NB4 (cell line): ENCODE results near the gene HOXB8.

Experiments used
- DNase-seq: peaks from one replicate; pipeline ENCODE4 v3.0.0; 2010; ENCODE audit warnings: low read depth
- H3K4me3 ChIP-seq: one replicate; pipeline ENCODE4 v1.5.1; 2011; ENCODE audit warnings: mild to moderate bottlenecking, low read depth, low read length, moderate library complexity
- MYC ChIP-seq: IDR thresholded peaks from 2 replicates; pipeline ENCODE4 v1.6.1; 2011; ENCODE audit warnings: low read depth, low read length
- POLR2A ChIP-seq: IDR thresholded peaks from 2 replicates; pipeline ENCODE4 v1.6.1; 2011; ENCODE audit warnings: mild to moderate bottlenecking; ENCODE audit not compliant: insufficient read length; ENCODE audit errors: extremely low read depth
- TF ChIP-seq, protein P1 (sequence below): IDR thresholded peaks from one replicate; pipeline ENCODE4 v1.5.1; 2012; ENCODE audit warnings: low read depth, low read length
- TF ChIP-seq, protein P2 (sequence below): IDR thresholded peaks from 2 replicates; pipeline ENCODE4 v1.6.1; 2011; ENCODE audit warnings: low read depth, low read length

HOXB8 gene

DNA sequence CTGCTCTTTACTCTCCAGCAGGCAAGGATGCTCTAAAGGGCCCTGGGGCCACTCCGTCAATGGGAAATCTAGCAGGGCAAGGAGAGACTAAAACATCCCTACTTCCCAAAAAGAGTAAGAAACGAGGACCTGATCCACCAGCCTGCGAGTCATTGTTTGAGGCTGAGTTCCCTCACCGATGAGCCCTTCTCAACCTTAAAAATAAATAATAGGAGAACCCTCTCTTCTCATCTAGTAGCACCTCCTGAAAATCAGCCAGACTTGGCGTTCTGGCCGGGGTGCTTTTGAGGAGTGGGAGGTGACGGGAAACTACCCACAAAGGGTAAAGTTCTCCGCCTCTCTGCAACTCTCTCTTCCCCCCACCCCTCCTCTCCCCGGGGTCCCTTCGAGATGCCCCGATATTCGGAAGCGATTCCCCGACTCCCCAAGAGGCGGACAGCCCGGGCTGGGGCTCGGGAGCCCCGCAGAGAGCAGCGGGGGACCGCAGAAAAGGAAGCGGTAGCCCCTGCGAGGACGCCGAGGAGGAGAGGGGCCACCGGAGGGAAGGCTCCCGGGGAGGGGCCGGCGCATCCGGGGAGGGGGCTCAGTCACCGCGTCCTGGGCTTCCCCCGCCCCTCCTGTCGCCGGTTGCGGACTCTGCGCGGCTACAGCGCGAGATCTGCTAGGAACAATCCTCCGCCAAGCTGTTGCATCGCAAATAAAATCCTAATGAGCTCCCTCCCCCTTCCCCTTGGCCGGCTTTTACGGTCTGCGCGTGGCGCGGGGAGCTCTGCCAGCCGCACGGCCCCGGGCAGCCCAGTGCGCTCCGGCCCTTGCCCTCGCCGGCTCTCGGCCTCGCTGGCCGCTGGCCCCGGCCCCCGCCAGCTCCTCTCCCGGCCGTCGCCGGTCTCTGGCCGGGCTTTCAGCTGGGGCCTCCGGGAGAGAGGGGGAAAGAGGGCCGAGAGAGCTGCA lies 9.7 kb upstream of the HOXB8 start:
- DNase-seq: peak; percentile 56
- H3K4me3 ChIP-seq: peak overlapping the region; percentile 46
- TF ChIP-seq MYC (peak; percentile 67; the same call in 1 of the 2 replicates), POLR2A (peak; percentile 78)
- TF ChIP-seq, protein P1, sequence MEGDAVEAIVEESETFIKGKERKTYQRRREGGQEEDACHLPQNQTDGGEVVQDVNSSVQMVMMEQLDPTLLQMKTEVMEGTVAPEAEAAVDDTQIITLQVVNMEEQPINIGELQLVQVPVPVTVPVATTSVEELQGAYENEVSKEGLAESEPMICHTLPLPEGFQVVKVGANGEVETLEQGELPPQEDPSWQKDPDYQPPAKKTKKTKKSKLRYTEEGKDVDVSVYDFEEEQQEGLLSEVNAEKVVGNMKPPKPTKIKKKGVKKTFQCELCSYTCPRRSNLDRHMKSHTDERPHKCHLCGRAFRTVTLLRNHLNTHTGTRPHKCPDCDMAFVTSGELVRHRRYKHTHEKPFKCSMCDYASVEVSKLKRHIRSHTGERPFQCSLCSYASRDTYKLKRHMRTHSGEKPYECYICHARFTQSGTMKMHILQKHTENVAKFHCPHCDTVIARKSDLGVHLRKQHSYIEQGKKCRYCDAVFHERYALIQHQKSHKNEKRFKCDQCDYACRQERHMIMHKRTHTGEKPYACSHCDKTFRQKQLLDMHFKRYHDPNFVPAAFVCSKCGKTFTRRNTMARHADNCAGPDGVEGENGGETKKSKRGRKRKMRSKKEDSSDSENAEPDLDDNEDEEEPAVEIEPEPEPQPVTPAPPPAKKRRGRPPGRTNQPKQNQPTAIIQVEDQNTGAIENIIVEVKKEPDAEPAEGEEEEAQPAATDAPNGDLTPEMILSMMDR: no peak
- TF ChIP-seq, protein P2, sequence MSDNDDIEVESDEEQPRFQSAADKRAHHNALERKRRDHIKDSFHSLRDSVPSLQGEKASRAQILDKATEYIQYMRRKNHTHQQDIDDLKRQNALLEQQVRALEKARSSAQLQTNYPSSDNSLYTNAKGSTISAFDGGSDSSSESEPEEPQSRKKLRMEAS: peak; percentile 39

DNA sequence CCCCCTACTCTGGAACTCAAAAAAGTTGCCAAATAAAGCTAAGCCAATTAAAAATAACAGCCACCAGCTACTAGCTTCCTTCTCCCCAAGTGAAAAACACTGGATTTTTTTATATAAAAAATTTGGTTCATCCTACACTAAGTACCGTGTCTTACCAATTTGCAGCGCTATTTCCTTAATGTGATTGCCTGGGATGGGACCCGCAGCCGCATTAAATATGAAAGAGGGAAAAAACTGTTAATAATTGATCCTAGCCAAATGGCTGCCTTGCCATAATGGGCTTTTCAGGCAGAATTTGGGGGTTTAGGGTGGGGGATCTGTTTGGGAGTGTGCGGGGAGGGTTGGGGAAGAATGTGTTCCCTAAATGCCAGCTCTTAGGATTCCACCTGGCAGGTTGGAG lies 9.0 kb upstream of the HOXB8 start:
- H3K4me3 ChIP-seq: no peak overlapping the region
- DNase-seq: no peak
- TF ChIP-seq, protein P2: no peak
- TF ChIP-seq POLR2A (no peak), MYC (no peak)
- TF ChIP-seq, protein P1: no peak

DNA sequence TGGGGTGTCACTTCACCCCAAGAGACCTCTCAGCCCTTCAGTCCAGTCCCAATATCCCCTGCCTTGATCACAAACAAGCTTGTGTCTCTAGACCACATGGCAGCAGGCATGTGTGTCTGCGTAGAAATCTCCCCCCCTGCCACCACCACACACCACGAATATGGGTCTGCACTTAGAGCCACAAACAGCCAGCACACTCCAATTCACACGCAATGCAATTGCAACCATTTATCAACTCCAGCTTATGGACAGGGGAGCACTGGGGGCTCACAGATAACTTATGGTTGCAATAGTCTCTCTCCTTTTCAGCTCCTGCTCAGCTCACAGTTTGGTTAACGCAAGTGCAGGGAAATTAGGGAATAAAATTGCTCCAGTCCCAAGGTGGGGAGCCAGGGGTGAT lies 8.5 kb upstream of the HOXB8 start:
- H3K4me3 ChIP-seq: no peak overlapping the region
- TF ChIP-seq, protein P1: no peak
- TF ChIP-seq MYC (no peak), POLR2A (no peak)
- TF ChIP-seq, protein P2: no peak
- no peak for DNase-seq

DNA sequence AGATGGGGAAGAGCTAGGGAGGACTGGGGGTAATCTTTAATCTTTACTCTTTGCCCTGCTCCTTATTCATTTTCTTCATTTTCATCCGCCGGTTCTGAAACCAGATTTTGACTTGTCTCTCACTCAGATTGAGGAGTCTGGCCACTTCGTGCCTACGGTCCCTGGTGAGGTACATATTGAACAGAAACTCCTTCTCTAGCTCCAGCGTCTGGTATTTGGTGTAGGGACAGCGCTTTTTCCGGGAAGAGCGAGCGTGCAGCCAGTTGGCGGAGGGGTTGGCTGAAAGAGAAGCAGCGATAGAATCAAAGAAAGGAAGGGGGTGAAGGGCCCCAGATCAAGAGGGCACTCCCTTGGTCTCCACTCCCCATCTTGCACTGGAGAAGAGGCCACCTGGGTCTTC lies 7.8 kb upstream of the HOXB8 start:
- no peak for DNase-seq
- H3K4me3 ChIP-seq: no peak overlapping the region
- no peak for TF ChIP-seq MYC
- TF ChIP-seq, protein P1: no peak
- TF ChIP-seq, protein P2: no peak
- no peak for TF ChIP-seq POLR2A

DNA sequence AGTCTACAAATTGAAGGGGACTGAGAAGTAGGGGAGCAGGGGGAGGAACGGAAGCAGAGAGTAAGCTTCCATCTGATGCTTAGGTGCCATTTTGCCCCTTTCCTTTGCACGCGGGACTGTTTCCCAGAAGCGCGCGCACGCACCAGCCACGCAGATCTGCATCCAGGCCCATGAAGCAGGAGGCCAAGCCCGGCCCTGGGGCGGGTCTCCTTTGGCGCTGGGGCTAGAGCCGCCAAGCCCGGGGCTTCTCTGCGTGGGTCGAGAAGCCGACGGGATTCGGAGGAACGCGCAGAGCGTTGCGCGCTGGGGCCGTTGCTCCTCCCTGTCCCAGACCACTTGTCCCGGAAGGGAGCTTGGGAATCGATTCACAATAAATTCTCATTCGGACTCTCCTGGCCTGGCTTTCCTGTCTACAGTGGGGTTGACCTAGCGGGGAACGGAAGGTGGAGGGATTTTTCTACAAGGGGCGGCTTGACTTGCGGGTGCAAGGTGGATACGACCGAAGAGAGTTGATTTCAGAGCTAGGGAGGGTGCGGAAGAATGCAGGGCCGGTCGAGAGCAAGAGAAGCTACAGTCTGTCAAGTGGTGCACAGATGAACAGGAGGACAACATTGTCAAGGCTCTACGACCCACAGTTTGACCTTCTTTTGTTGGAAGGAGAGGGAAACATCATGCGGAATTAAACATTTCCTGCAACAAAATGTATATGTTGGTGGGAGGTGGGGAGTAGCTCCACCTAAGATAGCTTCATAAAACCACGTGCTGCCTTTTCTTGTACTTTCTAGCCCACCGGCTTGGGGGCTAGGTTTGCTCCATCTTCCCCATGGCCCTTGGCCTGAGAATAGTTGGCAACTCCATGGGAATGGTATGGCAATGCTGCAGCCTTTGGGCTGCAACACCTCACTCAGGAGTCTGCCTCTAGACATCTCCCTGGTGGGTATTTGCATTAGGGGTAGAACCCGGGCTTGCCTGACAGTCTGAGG lies 6.6 kb upstream of the HOXB8 start:
- no peak overlapping the region for H3K4me3 ChIP-seq
- no peak for DNase-seq
- TF ChIP-seq, protein P2: no peak
- TF ChIP-seq MYC (no peak), POLR2A (no peak)
- TF ChIP-seq, protein P1: no peak
